ENCODE measurements around the gene LSM4. TPM values are rescaled to one million over a fixed set of nuclear protein-coding genes. Genes with fewer than 3 reads are reported as not detected.

LSM4 gene
- total and polyA plus RNA-seq, 3 donors from 2014 or later = 196 to 241 (median 212) TPM

DNA sequence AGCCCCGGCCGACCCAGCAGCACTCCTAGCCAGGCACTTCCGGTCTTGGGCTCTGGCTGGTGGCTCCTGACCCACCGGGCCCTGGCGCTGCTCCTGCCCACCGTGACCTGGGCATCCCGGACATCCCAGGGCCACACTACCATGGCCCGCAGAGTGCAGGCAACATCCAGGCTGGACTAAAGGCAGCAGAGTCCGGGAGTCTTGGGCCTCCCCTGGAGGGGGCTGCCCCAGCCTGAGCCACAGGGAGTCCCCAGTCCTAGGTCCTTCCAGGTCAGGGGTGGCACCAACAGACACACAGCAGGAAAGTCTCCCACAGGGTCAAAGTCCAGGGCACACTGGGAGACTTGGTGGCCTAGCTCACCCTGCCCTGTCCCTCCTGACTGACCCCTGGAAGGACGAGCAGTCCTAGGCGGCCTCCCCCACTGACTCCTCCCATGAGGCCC lies 10.8 kb downstream of the LSM4 start:
- Histone ChIP-seq H3K27ac (no peak overlapping the region), H3K36me3 (ENCODE audit: low read depth, missing control alignments) (no peaks in the 10 kb centered on the region), H3K27me3 (no peaks in the 10 kb centered on the region), H3K4me3 (no peak overlapping the region), H3K9me3 (no peaks in the 10 kb centered on the region), H3K4me1 (peaks cover 9% of the 10 kb centered on the region)
- no peak for DNase-seq
- intact Hi-C loops (cut with DNase I; ENCODE audit: low total_unique reads) = no loop called here
- 68 to 85% methylated on average over 3 to 11 of the region's 11 CpGs for WGBS, 2 donors
- TF ChIP-seq, protein P1, sequence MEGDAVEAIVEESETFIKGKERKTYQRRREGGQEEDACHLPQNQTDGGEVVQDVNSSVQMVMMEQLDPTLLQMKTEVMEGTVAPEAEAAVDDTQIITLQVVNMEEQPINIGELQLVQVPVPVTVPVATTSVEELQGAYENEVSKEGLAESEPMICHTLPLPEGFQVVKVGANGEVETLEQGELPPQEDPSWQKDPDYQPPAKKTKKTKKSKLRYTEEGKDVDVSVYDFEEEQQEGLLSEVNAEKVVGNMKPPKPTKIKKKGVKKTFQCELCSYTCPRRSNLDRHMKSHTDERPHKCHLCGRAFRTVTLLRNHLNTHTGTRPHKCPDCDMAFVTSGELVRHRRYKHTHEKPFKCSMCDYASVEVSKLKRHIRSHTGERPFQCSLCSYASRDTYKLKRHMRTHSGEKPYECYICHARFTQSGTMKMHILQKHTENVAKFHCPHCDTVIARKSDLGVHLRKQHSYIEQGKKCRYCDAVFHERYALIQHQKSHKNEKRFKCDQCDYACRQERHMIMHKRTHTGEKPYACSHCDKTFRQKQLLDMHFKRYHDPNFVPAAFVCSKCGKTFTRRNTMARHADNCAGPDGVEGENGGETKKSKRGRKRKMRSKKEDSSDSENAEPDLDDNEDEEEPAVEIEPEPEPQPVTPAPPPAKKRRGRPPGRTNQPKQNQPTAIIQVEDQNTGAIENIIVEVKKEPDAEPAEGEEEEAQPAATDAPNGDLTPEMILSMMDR (IDR thresholded peaks at IDR 0.05) = no peak
- TF ChIP-seq POLR2A (IDR thresholded peaks at IDR 0.05) = no peak

- no peak for DNase-seq
- WGBS, 2 donors = 82 to 94% methylated on average over 6 to 20 of the region's 22 CpGs
- intact Hi-C loops (cut with DNase I; ENCODE audit: low total_unique reads) = no loop called here
- H3K27me3 ChIP-seq = no peaks in the 10 kb centered on the region
- TF ChIP-seq POLR2A (IDR thresholded peaks at IDR 0.05) = no peak
- TF ChIP-seq, protein P1 (IDR thresholded peaks at IDR 0.05) = no peak
- H3K36me3 ChIP-seq (ENCODE audit: low read depth, missing control alignments) = no peaks in the 10 kb centered on the region
- H3K4me3 ChIP-seq = no peak overlapping the region
- no peaks in the 10 kb centered on the region for H3K9me3 ChIP-seq
- no peak overlapping the region for H3K27ac ChIP-seq
- peaks cover 11% of the 10 kb centered on the region for H3K4me1 ChIP-seq
These were observed 11.3 kb downstream of the LSM4 start for GRCh38 chr19:18311502-18312091.

- DNase-seq = no peak
- no peak overlapping the region for H3K27ac ChIP-seq
- no peaks in the 10 kb centered on the region for H3K9me3 ChIP-seq
- H3K4me1 ChIP-seq = peaks cover 16% of the 10 kb centered on the region
- 88 to 89% methylated on average over 8 to 13 of the region's 13 CpGs for WGBS, 2 donors
- no peaks in the 10 kb centered on the region for H3K36me3 ChIP-seq (ENCODE audit: low read depth, missing control alignments)
- no peaks in the 10 kb centered on the region for H3K27me3 ChIP-seq
- intact Hi-C loops (cut with DNase I; ENCODE audit: low total_unique reads) = no loop called here
- TF ChIP-seq, protein P1 (IDR thresholded peaks at IDR 0.05) = no peak
- no peak for TF ChIP-seq POLR2A (IDR thresholded peaks at IDR 0.05)
- no peak overlapping the region for H3K4me3 ChIP-seq
These were observed 11.9 kb downstream of the LSM4 start for GRCh38 chr19:18310966-18311365.

DNA sequence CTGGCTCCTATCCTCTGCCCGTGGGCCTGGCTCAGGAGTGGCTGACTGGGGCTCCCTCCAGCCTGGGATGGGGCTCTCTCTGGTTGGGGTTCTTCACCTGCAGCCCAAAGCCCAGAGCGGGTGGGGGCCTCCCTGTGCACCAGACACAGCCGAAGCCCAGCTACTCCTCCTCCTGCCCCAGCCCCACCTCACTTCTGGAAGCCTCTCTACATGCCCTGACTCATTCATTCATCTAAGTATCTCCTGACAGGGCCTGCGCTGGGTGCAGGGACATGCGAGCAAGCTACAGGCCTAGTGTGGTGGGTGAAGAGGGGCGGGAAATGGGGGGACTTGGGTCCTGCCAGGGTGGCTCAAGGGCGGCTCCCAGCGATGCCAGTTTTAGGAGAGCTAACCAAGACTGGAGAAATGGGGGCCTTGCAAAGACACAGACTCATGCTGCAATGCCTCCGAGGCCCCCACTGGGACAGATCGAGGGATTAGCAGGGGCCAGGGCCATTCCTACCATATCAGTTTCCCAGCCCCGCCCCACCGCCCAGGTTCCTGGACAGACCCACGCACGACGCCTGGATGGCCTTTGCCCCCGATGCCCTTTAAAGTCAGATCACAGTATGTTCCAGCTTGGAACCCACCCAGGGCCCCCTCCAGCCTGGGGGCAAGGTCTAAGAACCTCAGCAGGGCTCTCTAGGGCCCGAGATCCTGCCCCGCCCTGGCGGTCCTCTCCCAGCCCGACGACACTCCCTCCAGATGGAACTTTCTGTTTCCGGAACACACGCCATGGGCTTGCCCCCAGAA lies 12.6 kb downstream of the LSM4 start:
- no peak for TF ChIP-seq POLR2A (IDR thresholded peaks at IDR 0.05)
- TF ChIP-seq, protein P1 (IDR thresholded peaks at IDR 0.05) = no peak
- H3K27me3 ChIP-seq = no peaks in the 10 kb centered on the region
- intact Hi-C loops (cut with DNase I; ENCODE audit: low total_unique reads) = no loop called here
- H3K4me3 ChIP-seq = no peak overlapping the region
- WGBS, 2 donors = 82 to 88% methylated on average over 13 to 23 of the region's 23 CpGs
- no peak for DNase-seq
- H3K27ac ChIP-seq = no peak overlapping the region
- no peaks in the 10 kb centered on the region for H3K9me3 ChIP-seq
- H3K4me1 ChIP-seq = peaks cover 22% of the 10 kb centered on the region
- no peaks in the 10 kb centered on the region for H3K36me3 ChIP-seq (ENCODE audit: low read depth, missing control alignments)
